HG03575 (cell line): Measurements from ENCODE around the gene PCDHA1.

Source experiments
- ATAC-seq: cut with Tn5 transposase; IDR thresholded peaks from one replicate; pipeline ENCODE4 v1.9.1; 2021; ENCODE audit not compliant: unreplicated experiment, insufficient number of reproducible peaks, low FRiP score; ENCODE audit errors: extremely low read depth

PCDHA1 gene

DNA sequence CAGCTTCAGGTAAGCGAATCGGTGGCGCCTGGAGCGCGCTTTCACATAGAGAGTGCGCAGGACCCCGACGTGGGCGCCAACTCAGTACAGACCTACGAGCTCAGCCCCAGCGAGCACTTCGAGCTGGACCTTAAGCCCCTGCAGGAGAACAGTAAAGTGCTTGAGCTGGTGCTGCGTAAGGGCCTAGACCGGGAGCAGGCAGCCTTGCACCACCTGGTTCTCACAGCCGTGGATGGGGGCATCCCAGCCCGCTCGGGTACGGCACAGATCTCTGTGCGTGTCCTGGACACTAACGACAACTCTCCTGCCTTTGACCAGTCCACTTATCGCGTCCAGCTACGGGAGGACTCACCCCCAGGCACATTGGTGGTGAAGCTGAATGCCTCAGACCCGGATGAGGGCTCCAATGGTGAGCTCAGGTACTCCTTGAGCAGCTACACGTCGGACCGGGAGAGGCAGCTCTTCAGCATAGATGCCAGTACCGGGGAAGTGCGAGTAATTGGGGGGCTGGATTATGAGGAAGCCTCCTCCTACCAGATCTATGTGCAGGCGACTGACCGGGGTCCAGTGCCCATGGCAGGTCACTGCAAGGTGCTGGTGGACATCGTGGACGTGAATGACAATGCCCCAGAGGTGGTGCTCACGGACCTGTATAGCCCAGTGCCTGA, 181.4 kb downstream of the PCDHA1 start:
- no peak for ATAC-seq

DNA sequence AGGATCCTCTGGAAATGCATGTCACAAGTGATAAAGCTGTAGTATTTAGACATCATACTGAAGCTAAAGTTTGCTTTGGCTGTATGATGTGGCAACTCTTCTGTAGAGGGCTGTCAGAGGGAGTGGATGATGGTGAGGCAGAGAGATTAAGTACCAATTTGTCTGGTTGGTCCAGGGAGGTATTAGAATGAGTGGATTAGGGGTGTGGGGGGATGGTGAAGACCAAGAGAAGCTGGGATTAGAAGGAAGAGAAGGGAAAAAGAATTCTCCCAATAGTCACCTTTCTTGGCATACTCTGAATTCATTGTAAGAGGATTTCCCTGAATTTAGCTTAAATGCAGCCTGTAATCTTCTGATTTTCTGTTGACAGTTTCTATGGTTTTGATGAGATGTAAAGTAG, 183.9 kb downstream of the PCDHA1 start:
- no peak for ATAC-seq

DNA sequence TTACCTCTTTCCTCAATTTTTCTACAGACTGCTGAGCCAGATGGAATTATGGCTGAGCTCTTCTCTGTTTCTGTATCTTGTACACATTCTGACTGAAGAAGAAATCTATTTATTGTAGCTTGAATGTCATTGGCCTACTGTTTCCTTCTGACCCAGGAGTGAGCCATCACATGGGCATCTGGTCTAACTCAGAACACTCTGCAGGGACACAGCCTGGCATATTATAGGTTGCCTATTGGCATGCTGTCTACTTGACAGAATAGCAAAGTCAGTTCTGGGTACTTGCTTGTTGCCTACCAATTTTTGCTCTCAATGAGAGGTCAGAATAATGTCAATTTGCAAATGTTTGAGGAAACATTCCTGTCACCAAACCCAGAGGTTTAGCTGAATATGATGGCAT, 187.6 kb downstream of the PCDHA1 start:
- no peak for ATAC-seq

DNA sequence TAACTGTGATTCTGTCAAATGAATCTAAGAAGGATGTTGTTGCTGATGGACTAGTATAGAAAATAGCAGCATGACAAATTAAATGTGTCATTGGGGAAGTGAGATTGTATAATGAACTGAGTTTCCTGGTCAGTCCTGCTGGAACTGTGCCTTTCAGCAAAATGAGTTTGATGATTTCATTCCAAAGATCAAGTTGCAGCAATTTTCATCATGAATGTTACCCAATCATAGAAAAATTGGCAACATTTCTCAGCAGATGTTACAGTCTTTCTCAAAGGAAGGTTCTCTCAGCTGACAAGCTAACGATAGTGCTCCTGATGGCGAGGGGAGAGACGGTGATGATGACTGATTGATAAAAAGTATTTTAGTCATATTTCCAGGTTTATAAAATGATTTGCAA, 191.1 kb downstream of the PCDHA1 start:
- ATAC-seq: no peak

DNA sequence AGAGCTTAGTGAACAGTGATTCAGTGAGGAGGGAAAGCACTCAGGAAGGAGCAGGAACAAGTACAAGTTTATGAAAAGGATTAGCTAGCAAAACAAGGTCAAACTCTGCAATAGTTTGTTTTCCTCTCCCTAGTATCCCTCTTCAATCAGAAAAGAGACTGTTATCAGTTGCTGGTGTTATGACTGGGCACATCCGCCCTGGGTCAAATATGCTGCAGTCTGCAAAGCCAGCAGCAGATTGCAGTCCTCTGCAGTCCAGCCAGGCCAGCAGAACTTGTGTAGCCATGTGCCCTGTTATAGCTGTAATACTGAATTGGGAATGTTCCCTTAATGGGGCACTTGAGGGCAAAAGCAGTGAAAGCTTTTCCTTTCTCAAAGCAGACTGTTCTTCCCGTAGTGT, 192.3 kb downstream of the PCDHA1 start:
- no peak for ATAC-seq

DNA sequence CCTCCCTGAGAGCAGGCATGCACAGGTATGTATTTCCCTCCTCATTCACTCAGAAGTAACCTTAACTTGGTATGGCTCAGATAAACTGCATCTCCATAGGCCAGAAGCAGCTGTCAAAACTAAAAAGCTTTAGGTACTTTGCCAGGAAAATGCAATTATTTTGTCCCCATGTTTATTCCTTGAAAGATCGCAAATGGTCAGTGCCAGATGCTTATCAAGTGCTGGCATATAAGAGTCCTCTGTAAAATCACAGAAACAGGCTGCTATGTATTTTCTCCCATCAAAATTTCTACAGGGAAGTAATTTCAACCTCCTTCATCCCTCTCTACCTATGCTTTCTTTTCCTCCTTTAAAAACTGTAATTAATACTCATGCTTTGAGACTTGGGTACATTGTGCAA, 193.0 kb downstream of the PCDHA1 start:
- no peak for ATAC-seq

DNA sequence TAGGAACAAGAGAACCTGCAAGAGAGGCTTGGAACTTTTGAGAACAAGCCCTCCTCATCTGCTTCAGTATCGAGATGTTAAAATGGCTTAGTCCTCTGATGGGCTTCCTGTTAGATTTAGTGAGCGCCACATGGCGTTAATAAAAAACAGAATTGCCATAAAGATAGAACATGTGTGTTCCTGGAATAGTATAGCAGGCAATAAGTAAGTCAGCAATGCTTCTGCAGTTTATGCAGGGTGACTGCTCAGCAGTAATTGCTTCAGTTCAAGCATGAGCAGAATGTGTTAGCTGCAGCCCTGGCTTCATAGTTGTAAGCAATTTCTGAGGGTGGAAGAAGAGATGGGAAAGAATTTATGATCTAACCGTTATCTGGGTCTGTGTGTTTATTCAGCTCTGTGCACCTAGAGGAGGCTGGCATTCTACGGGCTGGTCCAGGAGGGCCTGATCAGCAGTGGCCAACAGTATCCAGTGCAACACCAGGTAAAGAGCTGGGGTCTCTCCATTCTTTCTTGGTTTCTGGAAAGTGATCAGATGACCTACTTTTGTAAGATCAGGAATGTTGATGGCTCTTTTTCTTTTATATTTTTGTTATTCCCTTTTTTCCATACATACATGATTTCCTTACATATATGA, 196.3 kb downstream of the PCDHA1 start:
- no peak for ATAC-seq

DNA sequence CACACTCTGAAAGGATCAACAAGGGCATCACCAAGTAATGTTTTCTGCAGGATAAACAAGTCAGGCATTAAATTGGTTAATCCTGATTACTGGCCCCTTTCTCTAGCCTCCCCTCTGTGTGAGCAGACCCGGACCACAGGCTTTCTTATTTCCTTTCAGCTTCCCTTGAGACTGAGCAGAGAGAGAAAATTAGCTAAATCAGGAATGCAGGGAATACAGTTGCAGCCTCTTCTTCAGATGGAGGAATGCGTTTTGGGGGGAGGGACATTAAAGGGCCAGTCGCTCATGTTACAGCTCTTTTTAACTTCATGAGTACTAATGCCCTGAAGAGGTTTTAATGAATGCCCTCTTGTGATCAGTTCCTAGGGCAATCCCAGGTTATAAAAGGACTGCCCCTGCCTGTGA, 200.2 kb downstream of the PCDHA1 start:
- no peak for ATAC-seq

DNA sequence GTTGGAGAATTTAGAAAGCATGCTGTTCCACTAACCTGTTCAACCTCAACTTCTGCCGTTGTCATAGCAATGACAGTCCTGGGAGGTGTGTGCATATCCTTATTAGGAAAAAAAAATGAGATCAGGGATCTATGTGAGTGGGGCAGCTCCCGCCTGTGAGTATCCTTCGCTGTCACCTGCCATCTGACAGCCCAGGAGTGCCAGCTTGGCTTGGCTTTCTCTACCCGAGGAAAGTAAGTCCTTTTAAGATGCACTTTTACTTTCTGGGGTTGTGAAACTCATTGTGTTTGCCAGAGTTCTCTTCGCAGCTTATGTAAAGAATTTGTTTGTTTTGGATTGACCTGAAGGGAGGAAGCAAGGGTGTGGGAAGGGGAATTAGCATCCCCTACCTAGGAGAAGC, 202.2 kb downstream of the PCDHA1 start:
- ATAC-seq: no peak

DNA sequence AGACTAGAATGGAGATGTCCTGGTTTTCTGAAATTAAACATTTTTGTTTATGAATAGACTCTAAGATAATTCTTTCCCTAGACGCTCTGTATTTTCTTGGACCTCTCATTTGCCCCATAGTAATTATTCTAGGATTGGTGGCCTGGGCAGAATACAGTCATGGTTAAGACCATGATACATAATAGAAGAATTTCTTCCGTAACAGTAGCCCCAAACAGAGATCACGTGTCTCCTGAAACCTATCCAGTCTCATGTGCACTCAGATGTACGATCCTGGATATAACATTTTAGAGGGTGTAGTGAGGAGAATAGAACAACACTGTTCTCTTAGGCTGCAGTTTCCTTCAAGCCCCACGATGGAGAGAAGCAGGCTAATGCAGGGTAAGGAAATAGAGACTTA, 202.7 kb downstream of the PCDHA1 start:
- no peak for ATAC-seq

DNA sequence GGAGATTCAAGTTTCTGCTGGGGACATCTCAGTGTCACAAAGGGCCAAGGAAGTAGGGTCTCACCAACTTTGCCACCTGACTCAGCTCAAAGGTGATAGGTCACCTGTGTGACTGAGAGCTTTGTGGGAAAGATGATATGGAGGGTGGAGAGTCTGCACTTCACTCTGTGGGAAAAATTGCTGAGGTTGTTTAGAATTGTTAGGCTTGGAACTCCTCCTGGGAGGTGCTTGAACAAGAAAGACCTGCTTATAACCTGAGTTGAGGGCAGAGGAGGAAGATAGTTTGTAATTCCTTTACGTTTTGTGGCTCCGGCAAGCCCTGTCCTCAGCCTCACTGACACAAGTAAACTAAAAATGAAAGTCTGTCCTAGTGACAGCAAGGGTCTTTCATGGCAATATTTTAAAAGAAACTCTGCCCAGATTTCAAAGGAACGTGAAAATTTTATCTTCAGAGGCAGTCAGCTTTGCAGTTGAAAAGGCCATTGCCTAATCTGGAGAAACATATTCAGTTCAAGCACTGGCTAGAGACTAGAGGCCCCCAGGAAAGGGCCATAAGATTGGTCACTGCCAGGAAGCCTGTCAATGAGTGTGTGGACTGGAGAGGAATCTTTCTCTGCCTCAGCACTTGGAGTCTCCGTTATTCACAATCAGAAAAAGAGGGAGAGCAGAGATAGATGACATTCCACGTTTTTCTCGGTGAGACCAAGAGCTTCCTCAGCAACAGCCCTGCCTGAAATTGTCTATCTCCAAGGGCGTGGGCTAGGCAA, 203.5 kb downstream of the PCDHA1 start:
- ATAC-seq: no peak

DNA sequence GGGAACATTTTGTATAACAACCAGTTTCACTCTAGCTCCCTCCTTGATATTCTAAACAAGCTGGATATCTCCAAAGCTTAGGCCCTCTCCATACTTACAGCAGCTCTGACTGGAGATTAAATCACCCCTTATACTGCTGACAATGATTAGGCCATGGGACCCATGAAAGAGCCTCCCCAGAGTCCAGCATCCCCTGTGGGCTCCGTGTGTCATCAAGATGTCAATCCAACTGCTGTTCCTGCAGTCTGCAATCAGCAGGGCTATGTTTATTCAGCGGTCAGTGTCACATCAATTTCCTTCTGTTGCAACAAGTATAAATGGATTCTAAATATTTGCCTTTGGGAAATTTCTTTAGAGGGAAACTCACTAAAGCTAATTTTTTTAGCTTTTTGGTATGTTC, 206.9 kb downstream of the PCDHA1 start:
- no peak for ATAC-seq

DNA sequence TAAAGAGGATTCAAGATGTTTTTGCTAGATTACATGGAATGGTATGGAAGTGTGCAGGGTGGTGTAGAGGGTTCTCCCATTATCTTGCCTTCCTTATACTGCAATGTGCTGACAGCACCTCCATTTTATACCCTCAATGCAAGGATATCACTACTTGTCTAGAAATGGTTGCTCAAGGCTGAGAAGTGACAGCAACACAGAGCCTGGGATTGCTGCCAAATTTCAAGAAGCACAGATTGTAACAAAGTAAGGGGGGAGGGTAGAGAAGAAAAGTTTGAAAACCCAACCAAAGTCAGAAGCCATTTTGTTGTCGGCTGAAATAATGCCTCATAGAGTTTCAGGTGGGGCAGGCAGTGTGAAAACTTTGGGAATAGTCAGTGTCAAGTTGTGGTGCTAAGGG, 210.1 kb downstream of the PCDHA1 start:
- ATAC-seq: no peak

DNA sequence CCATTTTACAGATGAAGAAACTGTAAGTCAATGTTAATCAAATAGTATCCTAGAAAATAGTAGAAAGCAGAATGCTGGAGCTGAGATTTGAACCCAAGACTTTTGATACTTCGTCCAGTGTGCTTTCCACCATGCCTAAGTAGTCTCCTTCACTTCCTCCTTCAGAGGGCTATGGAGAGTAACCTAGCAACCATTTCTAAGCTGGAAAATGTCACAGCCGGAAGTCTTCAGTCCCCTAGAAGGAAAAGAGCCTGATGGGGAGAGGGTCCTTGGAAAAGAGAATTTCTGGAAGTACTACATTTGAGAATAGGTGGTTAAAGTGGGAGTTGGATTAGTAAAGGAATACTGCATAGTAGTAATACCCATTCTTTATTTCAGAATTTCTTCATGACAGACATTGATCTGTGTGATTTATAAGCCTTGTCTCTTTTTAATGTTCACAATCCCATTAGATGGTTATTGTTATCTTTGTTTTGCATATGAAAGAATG, 213.0 kb downstream of the PCDHA1 start:
- ATAC-seq: no peak

DNA sequence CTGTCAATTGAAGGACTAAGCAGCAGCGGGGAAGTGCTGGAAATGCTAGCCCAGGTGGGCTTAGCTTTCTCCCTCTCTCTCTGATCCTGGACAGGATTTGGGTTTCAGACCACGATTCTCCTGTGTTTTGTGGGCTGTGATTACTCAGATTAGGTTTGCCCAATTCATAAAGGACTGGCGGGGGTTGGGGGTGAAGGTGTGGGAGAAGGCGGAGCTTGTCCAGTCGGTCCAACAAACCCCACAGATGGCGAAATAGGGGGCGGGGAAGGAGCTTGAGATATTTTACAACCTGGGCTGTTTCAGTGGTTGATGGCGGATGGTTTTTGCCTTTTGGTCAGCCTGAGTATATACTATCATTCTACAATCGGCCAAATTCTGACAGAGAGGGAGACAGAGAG, 215.5 kb downstream of the PCDHA1 start:
- no peak for ATAC-seq

DNA sequence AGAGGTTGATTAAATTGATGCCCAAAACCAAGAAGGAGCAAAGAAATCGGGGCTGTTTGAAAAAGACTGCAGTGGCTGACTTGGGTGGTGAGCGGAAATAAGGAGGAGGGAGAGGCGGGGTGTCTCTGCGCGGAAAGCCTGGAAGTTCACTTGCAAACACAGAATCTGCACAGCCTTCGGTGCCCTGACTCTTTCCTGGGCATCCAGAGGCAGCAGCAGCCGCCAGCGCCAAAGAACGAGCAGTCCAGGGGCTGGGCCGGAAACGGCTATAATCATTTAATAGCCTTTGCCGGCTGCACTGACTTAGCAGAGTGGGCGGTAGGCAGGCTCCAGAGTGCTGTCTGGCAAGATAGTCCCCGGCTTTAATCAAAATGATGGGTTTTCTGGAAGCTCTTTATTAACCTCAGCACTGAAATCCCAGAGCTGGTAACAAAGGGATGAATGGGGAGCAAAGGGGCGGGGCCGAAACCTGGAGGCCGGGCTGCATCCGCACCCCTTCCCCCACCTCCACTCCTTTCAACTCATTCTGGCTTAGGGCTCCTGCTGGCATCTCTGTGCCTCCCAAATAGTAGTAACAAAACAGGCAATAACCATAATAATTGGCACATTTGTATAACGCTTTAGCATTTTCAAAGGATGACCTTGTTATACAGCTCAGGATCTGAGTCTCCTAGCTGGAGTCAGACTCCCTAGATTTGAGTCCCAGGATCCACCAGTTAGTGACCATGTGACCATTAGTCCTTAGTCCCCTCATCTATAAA, 216.1 kb downstream of the PCDHA1 start:
- no peak for ATAC-seq

DNA sequence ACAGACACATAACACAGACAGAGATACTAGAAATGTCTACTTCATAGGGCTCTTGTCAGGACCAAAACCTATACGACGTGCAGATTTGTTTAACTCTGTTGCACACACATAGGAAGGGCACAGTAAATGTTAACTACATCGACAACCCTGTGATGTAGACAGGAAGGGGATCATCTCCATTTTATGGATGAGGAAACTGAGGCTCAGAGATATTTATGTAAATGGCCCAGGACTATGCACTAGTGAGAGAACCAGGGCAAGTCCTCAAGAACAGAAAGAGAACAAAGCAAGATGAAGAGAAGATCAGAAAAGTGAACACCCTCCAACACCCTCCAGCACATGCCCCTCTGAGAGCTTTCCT, 216.6 kb downstream of the PCDHA1 start:
- ATAC-seq: no peak

DNA sequence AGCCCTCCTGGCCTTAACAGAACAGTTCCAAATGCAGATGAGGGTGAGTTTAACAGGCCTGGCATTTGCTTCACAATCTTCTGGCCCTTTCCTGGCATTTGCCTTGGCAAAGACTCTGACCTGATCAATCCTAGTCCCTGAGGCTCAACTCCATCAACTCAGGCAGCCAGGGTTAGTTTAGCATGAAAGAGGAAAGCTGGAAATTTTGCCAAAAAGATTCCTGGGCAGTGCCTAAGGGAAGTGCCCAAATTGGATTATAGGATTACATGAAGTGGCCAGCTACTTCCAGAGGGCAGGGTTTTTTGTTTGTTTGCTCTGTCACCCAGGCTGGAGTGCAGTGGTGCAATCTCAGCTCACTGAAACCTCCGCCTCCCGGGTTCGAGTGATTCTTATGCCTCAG, 217.1 kb downstream of the PCDHA1 start:
- no peak for ATAC-seq

DNA sequence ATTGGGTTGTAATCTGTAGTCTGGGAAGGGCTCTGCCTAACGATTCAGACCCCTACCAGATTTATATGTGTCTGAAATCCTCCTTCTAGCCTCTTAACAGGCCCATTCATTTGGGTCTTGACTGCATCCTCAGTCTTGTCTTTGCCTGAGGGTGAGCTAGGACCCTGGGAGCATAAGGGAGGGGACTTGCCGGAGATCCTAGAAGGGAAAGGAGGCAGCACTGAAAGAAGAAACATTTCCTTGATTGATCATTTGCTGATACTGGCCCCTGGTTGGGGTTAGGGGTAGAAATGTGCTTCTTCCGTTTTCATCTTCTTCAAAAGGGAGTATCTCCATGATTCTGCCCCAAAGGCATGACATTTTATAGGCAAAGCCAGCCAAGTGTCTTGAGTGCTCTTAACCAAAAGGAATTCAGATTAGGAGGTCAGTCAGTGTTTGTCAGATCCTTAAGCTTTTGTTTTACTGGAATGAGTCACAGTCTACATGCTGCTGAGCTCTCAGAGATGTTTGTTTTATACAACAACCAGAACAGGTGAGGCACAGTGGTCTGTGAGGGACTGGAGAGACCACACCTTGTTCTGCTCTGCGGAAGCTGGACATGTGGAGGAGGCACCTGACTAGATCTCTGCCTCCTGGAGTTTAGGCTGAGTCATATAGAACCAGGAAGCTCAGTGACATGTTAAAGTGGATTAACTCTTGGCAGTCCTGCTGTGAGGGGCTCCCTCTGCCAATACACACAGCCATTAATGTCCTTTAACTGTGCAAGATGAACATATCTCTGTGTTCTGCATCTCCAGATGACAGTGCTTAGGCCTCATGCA, 218.1 kb downstream of the PCDHA1 start:
- ATAC-seq: no peak
